Activated naive CD8-positive, alpha-beta T cell (primary cell): ENCODE results near the gene TCEA3.

Source experiments
- H3K27ac Mint-ChIP-seq: one replicate; pipeline ENCODE4 v1.8.0; 2021; ENCODE audit warnings: mixed read lengths
- H3K27me3 Mint-ChIP-seq: one replicate; pipeline ENCODE4 v1.8.0; 2021; ENCODE audit warnings: mixed read lengths
- H3K36me3 Mint-ChIP-seq: one replicate; pipeline ENCODE4 v1.8.0; 2021; ENCODE audit warnings: mixed read lengths
- H3K4me1 Mint-ChIP-seq: one replicate; pipeline ENCODE4 v1.8.0; 2021; ENCODE audit warnings: low read depth, mixed read lengths
- H3K4me3 Mint-ChIP-seq: one replicate; pipeline ENCODE4 v1.8.0; 2021; ENCODE audit warnings: mild to moderate bottlenecking, mixed read lengths
- H3K9me3 Mint-ChIP-seq: one replicate; pipeline ENCODE4 v1.8.0; 2021; ENCODE audit warnings: low read depth, mixed read lengths

Gene TCEA3

DNA sequence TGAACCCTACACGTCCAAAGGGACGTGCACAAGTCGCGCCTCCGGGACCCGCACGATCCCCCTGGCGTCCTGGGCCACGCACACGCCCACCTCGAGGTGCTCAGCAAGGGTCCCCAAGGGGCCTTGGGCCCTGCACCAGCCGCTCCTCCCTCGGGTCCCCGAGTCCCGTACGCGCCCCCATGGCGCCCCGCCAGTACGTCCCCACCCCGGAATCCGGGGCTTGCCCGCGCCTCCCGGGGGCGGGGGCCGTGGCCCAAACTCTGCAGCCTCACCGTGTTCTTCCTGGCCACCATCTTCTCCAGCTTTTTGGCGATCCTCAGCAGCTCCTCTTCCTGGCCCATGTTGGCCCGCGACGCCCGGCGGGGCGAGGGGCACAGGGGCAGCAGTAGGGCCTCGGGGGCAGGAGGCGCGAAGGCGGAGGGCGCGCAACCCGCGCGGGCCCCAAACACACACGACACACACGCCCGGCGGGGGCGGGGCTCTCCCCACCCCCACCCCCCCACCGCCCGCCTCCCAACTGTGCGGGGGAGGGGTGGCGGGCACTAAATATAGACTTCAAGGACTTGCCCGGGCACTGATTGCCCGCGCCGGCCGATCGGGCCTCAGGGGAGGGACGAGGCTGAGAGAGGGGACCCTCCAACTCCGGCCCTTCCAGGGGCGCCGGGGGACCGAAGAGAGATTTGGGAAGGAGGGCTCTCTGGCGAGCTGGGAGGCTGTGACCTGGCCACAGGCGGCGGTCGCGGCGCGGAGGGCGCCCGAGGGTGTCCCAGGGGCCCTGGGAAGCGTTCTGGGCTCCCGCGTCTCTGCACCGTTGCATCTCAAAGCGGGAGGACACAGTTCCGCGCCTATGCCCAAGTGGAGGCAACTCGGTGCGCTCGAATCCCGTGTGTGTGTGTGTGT is at the start of gene TCEA3:
TSS of gene TCEA3 (minus strand) at position 456 of the 900 bp plus-strand sequence. CDS start at position 341, 115 bp downstream.
- no peaks in the 10 kb centered on the region for H3K27me3 Mint-ChIP-seq
- H3K36me3 Mint-ChIP-seq = no peaks in the 10 kb centered on the region
- H3K27ac Mint-ChIP-seq = peak within 1 kb of the TSS; percentile 64
- peak within 1 kb of the TSS; percentile 86 for H3K4me3 Mint-ChIP-seq
- no peaks in the 10 kb centered on the region for H3K9me3 Mint-ChIP-seq
- peaks cover 32% of the 10 kb centered on the region for H3K4me1 Mint-ChIP-seq

DNA sequence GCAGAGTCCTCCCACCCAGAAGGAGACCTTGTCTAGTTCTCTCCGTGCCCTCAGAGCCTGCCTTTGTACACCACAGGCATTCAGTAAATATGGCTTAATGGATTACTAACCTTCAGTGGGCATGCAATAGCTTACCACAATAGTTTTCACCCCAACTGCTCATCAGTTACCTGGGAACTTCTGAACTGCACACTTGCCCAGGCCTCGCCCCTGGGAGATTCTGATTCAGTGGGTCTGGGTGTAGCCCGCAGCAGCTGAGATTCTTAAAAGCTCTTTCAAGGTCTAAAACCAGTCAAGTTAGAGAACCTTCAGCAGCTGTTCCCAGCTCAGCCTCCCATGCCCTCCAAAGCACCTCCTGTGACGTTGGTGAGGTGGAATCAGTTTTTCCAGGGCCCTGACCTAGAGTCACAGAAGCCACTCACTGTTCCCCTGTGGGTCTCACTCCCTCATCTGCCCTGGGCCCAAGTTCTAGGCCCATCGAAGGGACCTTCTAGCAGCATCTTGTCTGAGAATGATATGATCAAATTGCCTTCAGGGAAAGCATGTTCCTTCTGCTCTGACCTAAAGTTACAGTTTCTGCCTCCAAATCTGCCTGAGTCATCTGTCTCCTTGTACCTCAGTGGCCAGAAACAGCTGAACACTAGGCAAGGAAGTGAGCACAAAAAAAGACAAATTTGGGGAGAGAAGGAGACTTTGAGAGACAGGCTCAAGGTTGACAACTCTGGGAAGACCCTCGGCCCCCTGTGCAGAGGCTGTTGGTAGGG is 48.7 kb upstream of the TCEA3 start:
- no peaks in the 10 kb centered on the region for H3K27me3 Mint-ChIP-seq
- H3K9me3 Mint-ChIP-seq = no peaks in the 10 kb centered on the region
- no peak overlapping the region for H3K4me3 Mint-ChIP-seq
- no peak overlapping the region for H3K27ac Mint-ChIP-seq
- no peaks in the 10 kb centered on the region for H3K36me3 Mint-ChIP-seq
- no peaks in the 10 kb centered on the region for H3K4me1 Mint-ChIP-seq

DNA sequence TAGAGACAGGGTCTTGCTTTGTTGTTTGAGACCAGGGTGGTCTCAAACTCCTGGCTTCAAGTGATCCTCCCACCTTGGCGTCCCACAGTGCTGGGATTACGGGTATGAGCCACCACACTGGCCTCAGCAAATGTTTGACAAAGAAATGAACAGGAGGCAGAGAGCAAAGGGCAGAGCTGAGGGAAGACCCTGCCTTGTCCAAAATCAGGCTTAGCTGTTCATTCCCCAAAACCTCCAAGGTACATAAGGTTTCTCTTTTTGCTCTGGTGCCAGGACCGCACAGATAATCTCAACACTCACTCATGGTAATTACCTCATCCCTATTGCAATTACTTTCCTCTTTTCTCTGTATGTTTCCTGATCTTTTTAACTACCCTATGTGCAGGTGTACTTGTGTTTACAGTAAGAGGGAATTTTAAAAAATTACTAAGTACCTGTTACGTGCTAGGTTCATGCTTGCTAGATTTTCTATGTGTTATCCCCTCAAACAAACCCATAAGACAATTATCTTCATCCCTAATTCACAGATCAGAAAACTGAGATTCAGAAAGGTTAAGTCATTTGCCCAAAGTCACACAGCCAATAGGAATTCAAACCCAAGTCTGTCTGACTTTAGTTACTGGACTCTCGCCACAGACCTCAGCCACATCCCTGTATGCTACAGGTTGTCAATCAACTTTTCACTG is 47.9 kb upstream of the TCEA3 start:
- Mint-ChIP-seq H3K36me3 (no peaks in the 10 kb centered on the region), H3K27me3 (no peaks in the 10 kb centered on the region), H3K27ac (no peak overlapping the region), H3K9me3 (no peaks in the 10 kb centered on the region), H3K4me3 (no peak overlapping the region), H3K4me1 (no peaks in the 10 kb centered on the region)

DNA sequence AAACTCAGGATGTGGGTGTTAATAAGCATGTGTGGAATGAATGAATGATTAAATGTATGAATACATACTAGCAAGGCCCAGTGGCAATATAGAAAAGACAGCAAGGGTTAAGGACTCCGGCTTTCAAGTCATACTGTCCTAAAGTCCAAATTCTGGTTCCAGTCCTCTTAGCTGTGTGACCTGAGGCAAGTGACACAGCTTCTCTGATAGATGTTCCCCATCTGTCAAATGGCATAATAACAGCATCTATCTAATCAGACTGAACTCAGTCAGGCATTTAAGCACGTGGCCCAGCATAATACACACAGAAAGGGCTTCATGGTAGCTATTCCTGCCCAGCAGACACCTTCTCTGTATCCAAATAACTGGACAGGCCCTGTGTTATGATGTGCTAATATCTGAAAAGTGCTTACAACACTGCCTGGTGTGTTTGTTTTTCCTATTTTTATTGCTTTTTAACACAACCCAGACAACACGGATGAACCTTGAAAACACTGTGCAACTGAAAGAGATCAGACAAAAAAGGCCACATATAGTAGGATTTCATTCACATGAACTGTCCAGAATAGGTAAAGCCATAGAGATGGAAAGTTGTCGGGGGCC is 47.0 kb upstream of the TCEA3 start:
- no peak overlapping the region for H3K27ac Mint-ChIP-seq
- H3K4me1 Mint-ChIP-seq = no peaks in the 10 kb centered on the region
- H3K36me3 Mint-ChIP-seq = no peaks in the 10 kb centered on the region
- no peaks in the 10 kb centered on the region for H3K9me3 Mint-ChIP-seq
- H3K27me3 Mint-ChIP-seq = no peaks in the 10 kb centered on the region
- H3K4me3 Mint-ChIP-seq = no peak overlapping the region

DNA sequence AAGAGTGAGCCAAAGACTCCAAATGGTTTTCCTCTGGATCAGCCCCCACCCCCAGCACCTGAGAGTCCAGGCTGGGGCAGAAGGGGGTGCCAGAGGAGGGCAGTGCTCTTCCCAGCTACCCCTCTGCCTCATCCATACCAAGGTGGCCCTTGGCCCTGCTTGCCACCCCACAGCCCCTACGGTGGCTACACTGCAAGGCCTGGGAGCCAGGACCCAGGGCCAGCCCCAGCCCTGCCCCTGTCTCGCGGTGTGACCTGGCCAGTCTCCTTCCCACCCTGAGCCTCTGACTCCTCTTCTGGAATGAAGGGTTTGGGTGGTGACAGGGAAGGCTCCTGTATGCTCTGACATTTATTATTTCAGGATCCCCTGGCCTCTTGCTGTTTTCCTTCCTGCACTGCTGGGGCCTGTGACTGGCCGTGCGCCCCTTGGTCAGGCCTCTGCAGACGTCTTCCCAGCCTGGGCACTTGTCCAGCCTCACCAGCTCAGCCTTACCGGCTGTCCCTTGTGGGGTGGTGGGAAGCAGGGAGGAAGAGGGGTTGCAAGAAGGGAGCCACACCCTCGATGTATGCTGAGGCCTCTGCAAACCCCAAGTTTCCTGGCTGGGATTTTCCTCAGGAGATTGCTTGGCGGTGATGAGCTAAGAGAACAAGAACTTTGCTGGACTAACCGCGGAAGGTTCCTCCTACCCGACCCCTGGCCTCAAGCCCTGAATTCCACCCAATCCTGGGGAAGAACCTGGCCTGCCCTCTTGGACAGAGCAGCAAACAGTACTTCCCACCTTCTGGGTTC is 45.9 kb upstream of the TCEA3 start:
- Mint-ChIP-seq H3K27me3 (no peaks in the 10 kb centered on the region), H3K36me3 (no peaks in the 10 kb centered on the region), H3K4me1 (no peaks in the 10 kb centered on the region), H3K4me3 (no peak overlapping the region), H3K9me3 (no peaks in the 10 kb centered on the region), H3K27ac (no peak overlapping the region)

DNA sequence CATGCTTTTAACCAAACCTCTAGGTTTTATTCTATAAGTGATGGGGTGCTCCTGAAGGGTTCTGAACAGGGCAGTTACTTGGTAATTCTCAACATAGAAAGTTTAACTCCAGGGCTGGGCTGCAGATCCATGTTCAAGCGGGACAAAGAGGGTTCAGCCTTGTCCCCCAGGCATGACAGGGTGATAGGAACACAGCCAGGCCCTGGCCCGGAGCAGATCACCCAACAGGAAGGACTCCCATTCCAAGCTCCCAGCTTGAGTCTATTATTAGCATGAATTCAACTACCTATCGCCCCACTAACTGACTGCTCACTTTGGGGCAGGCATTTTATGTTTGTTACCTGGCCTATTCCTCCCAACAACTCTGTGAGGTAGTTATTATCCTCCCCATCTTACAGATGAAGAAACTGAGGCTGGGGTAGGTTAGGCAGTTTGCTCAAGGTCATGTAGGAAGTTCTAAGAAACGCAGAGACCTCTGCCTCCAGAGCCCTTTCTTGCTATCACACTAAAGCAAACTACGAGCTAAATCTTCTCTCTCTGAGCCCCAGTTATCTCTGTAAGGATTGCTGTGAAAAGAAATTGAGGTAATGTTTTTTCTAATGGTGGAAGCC is 44.9 kb upstream of the TCEA3 start:
- Mint-ChIP-seq H3K9me3 (no peaks in the 10 kb centered on the region), H3K4me1 (no peaks in the 10 kb centered on the region), H3K4me3 (no peak overlapping the region), H3K27me3 (no peaks in the 10 kb centered on the region), H3K27ac (no peak overlapping the region), H3K36me3 (no peaks in the 10 kb centered on the region)

DNA sequence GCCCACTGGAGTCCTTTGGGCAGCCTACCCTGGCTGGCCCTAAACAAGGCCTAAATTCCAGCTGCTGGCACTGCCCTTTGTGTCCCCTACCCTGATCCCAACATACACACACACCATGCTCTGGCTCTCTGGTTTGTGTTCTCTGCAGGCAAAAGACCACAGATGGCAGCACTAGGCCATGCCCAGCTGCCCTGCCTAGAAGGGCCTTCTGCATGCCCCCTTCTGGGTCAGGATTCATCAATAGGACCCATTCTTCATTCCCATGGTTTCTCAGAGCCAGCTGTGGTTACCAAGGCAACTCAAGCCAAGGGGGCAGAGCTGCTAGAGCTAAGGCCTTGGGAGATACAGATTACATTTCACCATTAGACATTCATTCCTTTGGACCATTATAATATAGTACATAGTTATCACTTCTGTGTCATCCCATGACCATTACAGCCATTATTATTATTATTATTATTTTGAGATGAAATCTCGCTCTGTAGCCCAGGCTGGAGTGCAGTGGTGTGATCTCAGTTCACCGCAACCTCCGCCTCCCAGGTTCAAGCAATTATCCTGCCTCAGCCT is 42.0 kb upstream of the TCEA3 start:
- Mint-ChIP-seq H3K27me3 (peaks cover 3% of the 10 kb centered on the region), H3K4me3 (no peak overlapping the region), H3K27ac (no peak overlapping the region), H3K36me3 (no peaks in the 10 kb centered on the region), H3K9me3 (no peaks in the 10 kb centered on the region), H3K4me1 (no peaks in the 10 kb centered on the region)

DNA sequence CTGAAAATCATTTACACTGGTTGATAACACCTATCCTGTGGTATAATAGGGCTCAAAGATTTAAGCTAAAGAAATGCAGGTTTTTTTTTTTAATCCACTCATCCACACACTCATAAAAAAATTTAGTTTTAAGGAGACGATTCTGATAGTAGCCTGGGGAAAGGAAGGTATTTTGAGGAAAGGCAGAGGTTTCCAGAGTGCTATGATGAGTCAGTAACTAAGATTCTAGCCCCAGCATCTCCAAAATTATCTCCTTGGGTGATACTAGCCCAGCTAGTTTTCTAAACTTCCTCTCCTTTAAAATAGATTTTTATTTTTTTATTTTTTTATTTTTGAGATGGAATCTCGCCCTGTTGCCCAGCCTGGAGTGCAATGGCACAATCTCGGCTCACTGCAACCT is 38.7 kb upstream of the TCEA3 start:
- no peak overlapping the region for H3K4me3 Mint-ChIP-seq

DNA sequence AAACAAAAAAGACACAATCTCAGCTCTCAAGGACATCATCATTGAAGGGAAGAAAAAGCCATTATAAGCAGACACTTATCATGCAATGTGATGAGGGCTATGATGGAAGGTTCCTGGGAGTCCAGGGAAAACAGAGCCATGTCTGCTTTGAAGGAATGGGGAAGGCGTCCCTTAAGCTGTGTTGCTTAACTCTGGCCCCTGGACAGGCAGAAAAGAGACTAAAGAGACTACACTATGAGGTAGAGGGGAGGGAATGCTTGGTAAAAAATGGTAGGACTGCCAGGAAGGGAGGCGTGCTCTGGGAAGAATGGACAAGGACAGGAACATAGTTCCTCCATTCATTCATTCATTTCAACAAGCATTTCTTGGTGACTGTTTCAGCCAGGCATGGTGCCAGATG is 38.2 kb upstream of the TCEA3 start:
- no peak overlapping the region for H3K27ac Mint-ChIP-seq
- peaks cover 5% of the 10 kb centered on the region for H3K27me3 Mint-ChIP-seq
- no peak overlapping the region for H3K4me3 Mint-ChIP-seq
- no peaks in the 10 kb centered on the region for H3K36me3 Mint-ChIP-seq
- peaks cover 5% of the 10 kb centered on the region for H3K4me1 Mint-ChIP-seq
- H3K9me3 Mint-ChIP-seq = no peaks in the 10 kb centered on the region

More for the DNA sequence above, 38.7 kb upstream of the TCEA3 start:
- Mint-ChIP-seq H3K36me3 (no peaks in the 10 kb centered on the region), H3K27me3 (peaks cover 3% of the 10 kb centered on the region), H3K4me1 (peaks cover 5% of the 10 kb centered on the region), H3K9me3 (no peaks in the 10 kb centered on the region), H3K27ac (no peak overlapping the region)

DNA sequence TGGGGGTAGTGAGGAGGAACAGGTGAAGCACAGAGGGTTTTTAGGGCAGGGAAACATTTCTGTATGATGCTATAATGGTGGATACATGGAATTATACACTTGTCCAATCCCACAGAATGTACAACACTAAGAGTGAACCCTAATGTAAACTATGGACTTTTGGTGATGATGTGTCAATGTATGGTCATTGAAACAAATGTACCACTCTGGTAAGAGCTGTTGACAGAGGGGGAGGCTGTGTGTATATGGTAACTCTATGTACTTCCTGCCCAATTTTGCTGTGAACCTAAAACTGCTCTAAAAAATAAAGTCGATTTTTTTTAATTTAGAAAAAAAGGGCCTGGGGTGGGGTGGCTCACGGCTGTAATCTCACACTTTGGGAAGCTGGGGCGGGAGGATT is 36.5 kb upstream of the TCEA3 start:
- Mint-ChIP-seq H3K4me3 (no peak overlapping the region), H3K27me3 (peaks cover 5% of the 10 kb centered on the region)

DNA sequence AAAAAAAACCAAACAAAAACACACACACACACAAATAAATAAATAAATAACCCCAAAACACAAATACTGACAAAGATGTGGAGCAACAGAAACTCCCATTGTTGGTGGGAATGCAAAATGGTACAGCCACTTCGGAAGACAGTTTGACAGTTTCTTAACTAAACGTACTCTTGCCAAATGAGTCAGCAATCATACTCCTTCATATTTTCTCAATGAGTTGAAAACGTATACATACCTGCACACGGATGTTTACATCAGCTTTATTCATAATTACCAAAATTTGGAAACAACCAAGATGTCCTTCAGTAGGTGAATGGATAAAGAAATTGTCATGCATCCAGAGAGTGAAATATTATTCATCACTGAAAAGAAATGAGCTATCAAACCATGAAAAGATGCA is 36.0 kb upstream of the TCEA3 start:
- peaks cover 9% of the 10 kb centered on the region for H3K4me1 Mint-ChIP-seq
- no peaks in the 10 kb centered on the region for H3K9me3 Mint-ChIP-seq
- no peak overlapping the region for H3K4me3 Mint-ChIP-seq
- H3K36me3 Mint-ChIP-seq = peaks cover 2% of the 10 kb centered on the region
- peaks cover 5% of the 10 kb centered on the region for H3K27me3 Mint-ChIP-seq
- H3K27ac Mint-ChIP-seq = no peak overlapping the region

More for the DNA sequence above, 36.5 kb upstream of the TCEA3 start:
- no peak overlapping the region for H3K27ac Mint-ChIP-seq
- H3K36me3 Mint-ChIP-seq = peaks cover 2% of the 10 kb centered on the region
- H3K9me3 Mint-ChIP-seq = no peaks in the 10 kb centered on the region
- peaks cover 9% of the 10 kb centered on the region for H3K4me1 Mint-ChIP-seq

DNA sequence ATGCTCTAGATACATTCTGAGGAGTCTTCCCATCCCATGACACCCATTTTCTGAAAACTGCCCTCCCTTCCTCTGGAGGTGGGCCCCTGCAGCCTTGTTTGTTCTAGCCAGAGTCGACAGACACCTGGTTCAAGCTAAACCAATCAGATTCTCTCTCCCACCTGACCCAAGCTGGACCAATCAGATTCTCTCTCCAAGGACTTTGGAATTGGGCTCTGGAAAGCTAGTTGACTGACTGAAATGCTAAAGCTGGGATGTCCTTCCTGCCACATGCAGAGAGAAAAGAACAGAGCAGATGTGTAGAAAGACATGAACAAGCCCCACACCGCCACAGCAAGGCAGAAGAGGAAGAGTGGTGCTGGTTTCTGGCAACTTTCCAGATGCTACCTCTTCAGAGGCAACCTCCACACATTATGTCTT is 34.8 kb upstream of the TCEA3 start:
- H3K9me3 Mint-ChIP-seq = no peaks in the 10 kb centered on the region

DNA sequence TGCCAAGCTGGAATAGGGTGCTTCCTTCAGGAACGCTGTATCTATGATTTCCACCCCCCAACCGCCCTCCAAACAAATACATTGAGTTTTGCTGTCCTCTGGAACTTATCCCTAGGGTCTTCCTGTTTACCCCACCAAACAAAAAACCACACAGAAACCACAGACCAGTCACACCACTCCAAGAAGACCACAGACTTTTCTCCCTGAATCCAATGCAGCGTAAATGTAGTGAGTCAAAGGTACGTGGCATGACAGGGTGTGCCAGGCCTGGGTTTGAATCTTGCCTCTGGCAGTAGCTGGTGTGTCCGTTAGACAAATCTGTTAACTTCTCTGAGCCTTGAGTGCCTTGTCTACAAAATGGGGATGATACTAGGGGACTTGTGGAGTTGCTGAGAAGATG is 31.7 kb upstream of the TCEA3 start:
- peaks cover 2% of the 10 kb centered on the region for H3K36me3 Mint-ChIP-seq
- no peaks in the 10 kb centered on the region for H3K9me3 Mint-ChIP-seq
- H3K4me1 Mint-ChIP-seq = peaks cover 23% of the 10 kb centered on the region
- no peak overlapping the region for H3K4me3 Mint-ChIP-seq
- H3K27me3 Mint-ChIP-seq = peaks cover 2% of the 10 kb centered on the region
- no peak overlapping the region for H3K27ac Mint-ChIP-seq

More for the DNA sequence above, 34.8 kb upstream of the TCEA3 start:
- H3K4me3 Mint-ChIP-seq = no peak overlapping the region
- H3K27ac Mint-ChIP-seq = no peak overlapping the region
- H3K36me3 Mint-ChIP-seq = peaks cover 2% of the 10 kb centered on the region
- peaks cover 5% of the 10 kb centered on the region for H3K27me3 Mint-ChIP-seq
- H3K4me1 Mint-ChIP-seq = peaks cover 9% of the 10 kb centered on the region
